ENCODE measurements around the gene BMAL1. TPM values are rescaled to one million over a fixed set of nuclear protein-coding genes. Genes with fewer than 3 reads are reported as not detected.

The BMAL1 gene
- total RNA-seq, 1 donor, result 13.0 TPM

DNA sequence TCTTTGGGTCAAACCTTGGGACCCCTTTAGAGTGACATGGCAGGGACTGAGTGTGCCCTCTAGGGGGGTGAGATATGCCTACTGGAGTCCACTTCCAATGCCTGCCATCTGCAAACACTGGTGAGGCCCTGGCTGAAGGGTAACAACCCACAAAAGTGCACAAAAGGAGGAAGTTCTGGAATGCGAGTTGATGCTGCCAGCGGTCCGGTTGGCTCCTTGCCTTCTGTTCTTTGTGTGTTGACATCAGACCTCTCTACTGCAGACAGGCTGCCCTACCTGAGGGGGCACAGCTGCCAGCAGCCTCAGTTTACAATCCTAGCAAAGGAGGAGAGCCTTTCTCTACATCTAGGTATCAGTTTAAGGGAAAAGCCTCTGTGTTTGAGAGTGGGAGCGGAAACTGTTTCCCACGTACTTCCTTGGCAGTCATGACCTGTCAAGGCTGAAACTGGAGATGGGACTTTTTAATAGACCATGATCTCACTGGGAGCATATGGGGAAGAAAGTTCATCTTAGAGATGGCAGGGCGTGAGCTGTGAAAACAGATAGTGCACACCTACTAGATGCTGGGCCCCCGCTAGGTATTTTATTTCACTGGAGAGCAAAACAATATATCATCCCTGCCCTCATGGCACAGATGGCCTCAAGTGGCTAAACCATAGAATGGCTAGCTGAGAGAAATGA lies 27.2 kb downstream of the BMAL1 start:
- H3K36me3 ChIP-seq (ENCODE audit: insufficient read depth, low read length), result no peaks in the 10 kb centered on the region
- no peaks in the 10 kb centered on the region for H3K4me1 ChIP-seq (ENCODE audit: insufficient read depth, low read length)
- H3K27me3 ChIP-seq (ENCODE audit: insufficient read depth, low read length), result no peaks in the 10 kb centered on the region
- H3K9me3 ChIP-seq (ENCODE audit: low read depth, low read length), result no peaks in the 10 kb centered on the region
- peaks cover 22% of the 10 kb centered on the region for H4K20me1 ChIP-seq (ENCODE audit: insufficient read depth, low read length)
- H3K4me3 ChIP-seq (ENCODE audit: insufficient read depth, low read length), result no peak overlapping the region
- H2AFZ ChIP-seq (ENCODE audit: low read length), result no peak overlapping the region
- H3K27ac ChIP-seq (ENCODE audit: low read depth, low read length), result no peak overlapping the region
- TF ChIP-seq, protein P1, sequence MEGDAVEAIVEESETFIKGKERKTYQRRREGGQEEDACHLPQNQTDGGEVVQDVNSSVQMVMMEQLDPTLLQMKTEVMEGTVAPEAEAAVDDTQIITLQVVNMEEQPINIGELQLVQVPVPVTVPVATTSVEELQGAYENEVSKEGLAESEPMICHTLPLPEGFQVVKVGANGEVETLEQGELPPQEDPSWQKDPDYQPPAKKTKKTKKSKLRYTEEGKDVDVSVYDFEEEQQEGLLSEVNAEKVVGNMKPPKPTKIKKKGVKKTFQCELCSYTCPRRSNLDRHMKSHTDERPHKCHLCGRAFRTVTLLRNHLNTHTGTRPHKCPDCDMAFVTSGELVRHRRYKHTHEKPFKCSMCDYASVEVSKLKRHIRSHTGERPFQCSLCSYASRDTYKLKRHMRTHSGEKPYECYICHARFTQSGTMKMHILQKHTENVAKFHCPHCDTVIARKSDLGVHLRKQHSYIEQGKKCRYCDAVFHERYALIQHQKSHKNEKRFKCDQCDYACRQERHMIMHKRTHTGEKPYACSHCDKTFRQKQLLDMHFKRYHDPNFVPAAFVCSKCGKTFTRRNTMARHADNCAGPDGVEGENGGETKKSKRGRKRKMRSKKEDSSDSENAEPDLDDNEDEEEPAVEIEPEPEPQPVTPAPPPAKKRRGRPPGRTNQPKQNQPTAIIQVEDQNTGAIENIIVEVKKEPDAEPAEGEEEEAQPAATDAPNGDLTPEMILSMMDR (IDR thresholded peaks at IDR 0.05; ENCODE audit: extremely low read depth, low read depth, low read length), result no peak
- no peak for DNase-seq (ENCODE audit: insufficient read length, low spot score, missing footprints)
- H3K4me2 ChIP-seq (ENCODE audit: insufficient read depth, low read length), result no peak overlapping the region
- peaks cover 51% of the 10 kb centered on the region for H3K79me2 ChIP-seq (ENCODE audit: insufficient read depth, low read length)

DNA sequence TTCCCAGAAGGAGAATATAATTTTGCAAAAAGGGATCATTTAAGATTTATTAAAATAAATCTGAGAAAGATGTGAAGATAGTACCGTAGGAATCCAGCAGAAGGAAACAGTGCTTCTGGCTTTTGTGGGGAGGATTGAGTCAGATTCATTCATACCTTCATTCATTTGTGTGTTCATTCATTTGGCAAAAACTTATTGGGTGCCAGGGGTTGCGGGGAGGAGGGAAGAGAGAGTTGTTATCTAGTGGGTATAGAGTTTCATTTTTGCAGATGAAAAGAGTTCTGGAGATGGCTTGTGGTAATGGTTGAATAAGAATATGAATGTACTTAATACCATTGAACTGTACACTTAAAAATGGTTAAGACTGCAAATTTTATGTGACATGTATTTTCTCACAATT lies 31.1 kb downstream of the BMAL1 start:
- H2AFZ ChIP-seq (ENCODE audit: low read length), result no peak overlapping the region
- peaks cover 4% of the 10 kb centered on the region for H3K4me1 ChIP-seq (ENCODE audit: insufficient read depth, low read length)
- DNase-seq (ENCODE audit: insufficient read length, low spot score, missing footprints), result no peak
- peaks cover 16% of the 10 kb centered on the region for H4K20me1 ChIP-seq (ENCODE audit: insufficient read depth, low read length)
- no peaks in the 10 kb centered on the region for H3K36me3 ChIP-seq (ENCODE audit: insufficient read depth, low read length)
- no peak overlapping the region for H3K4me2 ChIP-seq (ENCODE audit: insufficient read depth, low read length)
- H3K79me2 ChIP-seq (ENCODE audit: insufficient read depth, low read length), result peaks cover 30% of the 10 kb centered on the region
- no peaks in the 10 kb centered on the region for H3K27me3 ChIP-seq (ENCODE audit: insufficient read depth, low read length)
- TF ChIP-seq, protein P1 (IDR thresholded peaks at IDR 0.05; ENCODE audit: extremely low read depth, low read depth, low read length), result no peak
- no peaks in the 10 kb centered on the region for H3K9me3 ChIP-seq (ENCODE audit: low read depth, low read length)
- H3K27ac ChIP-seq (ENCODE audit: low read depth, low read length), result no peak overlapping the region
- no peak overlapping the region for H3K4me3 ChIP-seq (ENCODE audit: insufficient read depth, low read length)

DNA sequence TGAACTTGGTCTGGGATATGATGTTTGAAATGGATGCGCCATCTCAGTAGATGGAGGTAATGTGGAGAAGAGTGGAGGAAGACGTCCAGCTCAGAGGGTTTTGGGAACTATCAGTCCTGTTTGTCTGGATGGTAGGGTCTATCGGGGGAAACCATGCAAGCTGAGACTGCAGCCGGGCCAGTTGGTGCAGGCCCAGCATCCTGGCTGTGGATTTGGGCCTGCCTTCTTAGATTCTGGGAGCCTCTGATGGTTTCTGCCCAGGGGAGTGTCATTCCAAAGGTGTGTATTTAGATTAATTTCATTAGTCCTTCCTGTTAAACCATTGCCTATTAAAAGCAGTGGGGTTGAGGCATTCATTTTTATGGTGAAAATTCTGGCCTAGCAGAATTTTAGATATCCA lies 31.6 kb downstream of the BMAL1 start:
- H3K4me2 ChIP-seq (ENCODE audit: insufficient read depth, low read length), result no peak overlapping the region
- H3K36me3 ChIP-seq (ENCODE audit: insufficient read depth, low read length), result no peaks in the 10 kb centered on the region
- peaks cover 19% of the 10 kb centered on the region for H4K20me1 ChIP-seq (ENCODE audit: insufficient read depth, low read length)
- H3K79me2 ChIP-seq (ENCODE audit: insufficient read depth, low read length), result peaks cover 30% of the 10 kb centered on the region
- H3K9me3 ChIP-seq (ENCODE audit: low read depth, low read length), result no peaks in the 10 kb centered on the region
- H3K27ac ChIP-seq (ENCODE audit: low read depth, low read length), result no peak overlapping the region
- no peak overlapping the region for H3K4me3 ChIP-seq (ENCODE audit: insufficient read depth, low read length)
- no peak for DNase-seq (ENCODE audit: insufficient read length, low spot score, missing footprints)
- TF ChIP-seq, protein P1 (IDR thresholded peaks at IDR 0.05; ENCODE audit: extremely low read depth, low read depth, low read length), result no peak
- no peaks in the 10 kb centered on the region for H3K27me3 ChIP-seq (ENCODE audit: insufficient read depth, low read length)
- H3K4me1 ChIP-seq (ENCODE audit: insufficient read depth, low read length), result peaks cover 4% of the 10 kb centered on the region
- no peak overlapping the region for H2AFZ ChIP-seq (ENCODE audit: low read length)

DNA sequence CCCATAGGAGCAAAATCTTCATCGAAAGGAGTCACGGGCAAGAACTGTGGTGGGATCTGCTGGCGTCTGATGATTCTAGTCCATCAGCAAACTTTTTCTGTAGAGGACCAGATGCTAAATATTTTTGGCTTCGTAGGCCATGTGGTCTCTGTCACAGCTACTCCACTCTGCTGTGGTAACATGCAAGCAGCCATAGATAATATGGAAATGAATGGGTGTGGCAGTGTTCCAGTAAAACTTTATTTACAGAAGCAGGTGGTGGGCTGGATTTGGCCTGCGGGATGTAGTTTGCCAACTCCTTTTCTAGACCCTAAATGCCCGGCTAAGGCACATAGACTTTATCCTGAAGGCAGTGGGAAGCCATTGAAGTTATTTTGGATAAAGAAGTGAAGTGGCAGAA lies 32.9 kb downstream of the BMAL1 start:
- no peaks in the 10 kb centered on the region for H3K36me3 ChIP-seq (ENCODE audit: insufficient read depth, low read length)
- TF ChIP-seq, protein P1 (IDR thresholded peaks at IDR 0.05; ENCODE audit: extremely low read depth, low read depth, low read length), result no peak
- no peak for DNase-seq (ENCODE audit: insufficient read length, low spot score, missing footprints)
- no peak overlapping the region for H2AFZ ChIP-seq (ENCODE audit: low read length)
- no peak overlapping the region for H3K27ac ChIP-seq (ENCODE audit: low read depth, low read length)
- H3K4me2 ChIP-seq (ENCODE audit: insufficient read depth, low read length), result no peak overlapping the region
- H3K79me2 ChIP-seq (ENCODE audit: insufficient read depth, low read length), result peaks cover 30% of the 10 kb centered on the region
- H3K27me3 ChIP-seq (ENCODE audit: insufficient read depth, low read length), result no peaks in the 10 kb centered on the region
- peaks cover 4% of the 10 kb centered on the region for H3K4me1 ChIP-seq (ENCODE audit: insufficient read depth, low read length)
- H4K20me1 ChIP-seq (ENCODE audit: insufficient read depth, low read length), result peaks cover 21% of the 10 kb centered on the region
- H3K9me3 ChIP-seq (ENCODE audit: low read depth, low read length), result no peaks in the 10 kb centered on the region
- no peak overlapping the region for H3K4me3 ChIP-seq (ENCODE audit: insufficient read depth, low read length)
